ENCODE results near the gene PLXNA2.

Gene PLXNA2

GRCh38 chr1:208113011-208113410 is 131.2 kb downstream of the PLXNA2 start:
- ChIA-PET CTCF (interaction anchor here (0.8 to 6.9 kb wide), 7 partner anchors 8 to 132 kb away, joined by 3 to 74 read pairs (median 3); no protein-coding TSS in a partner anchor), POLR2A (no interaction called here)
- H3K4me3 ChIP-seq (ENCODE audit: low read depth, low read length), result no peak overlapping the region
- no peak for DNase-seq (ENCODE audit: low read depth, low spot score)
- TF ChIP-seq CTCF (IDR thresholded peaks at IDR 0.05; ENCODE audit: insufficient read depth, low read length, missing control alignments), result no peak

GRCh38 chr1:208112401-208112800 is 131.8 kb downstream of the PLXNA2 start:
- CTCF ChIA-PET, result interaction anchor here (0.8 to 6.9 kb wide), 6 partner anchors 9 to 128 kb away, joined by 3 to 74 read pairs (median 3); no protein-coding TSS in a partner anchor
- POLR2A ChIA-PET, result no interaction called here

GRCh38 chr1:208111646-208112190 is 132.5 kb downstream of the PLXNA2 start:
- ChIA-PET CTCF (interaction anchor here (1.1 to 6.9 kb wide), 6 partner anchors 11 to 128 kb away, joined by 3 to 74 read pairs (median 4); no protein-coding TSS in a partner anchor), POLR2A (no interaction called here)
- TF ChIP-seq CTCF (IDR thresholded peaks at IDR 0.05; ENCODE audit: insufficient read depth, low read length, missing control alignments), result no peak
- no peak overlapping the region for H3K4me3 ChIP-seq (ENCODE audit: low read depth, low read length)
- no peak for DNase-seq (ENCODE audit: low read depth, low spot score)

More at GRCh38 chr1:208112401-208112800, 131.8 kb downstream of the PLXNA2 start:
- H3K4me3 ChIP-seq (ENCODE audit: low read depth, low read length), result no peak overlapping the region
- no peak for TF ChIP-seq CTCF (IDR thresholded peaks at IDR 0.05; ENCODE audit: insufficient read depth, low read length, missing control alignments)
- no peak for DNase-seq (ENCODE audit: low read depth, low spot score)

- ChIA-PET POLR2A (interaction anchor here (0.7 kb wide), 1 partner anchor 9 kb away, joined by 3 read pairs; no protein-coding TSS in a partner anchor), CTCF (interaction anchor here (0.6 to 6.9 kb wide), 8 partner anchors 16 to 242 kb away, joined by 3 to 74 read pairs (median 4); partner anchors contain the start of gene PLXNA2)
- no peak for DNase-seq (ENCODE audit: low read depth, low spot score)
- no peak overlapping the region for H3K4me3 ChIP-seq (ENCODE audit: low read depth, low read length)
- no peak for TF ChIP-seq CTCF (IDR thresholded peaks at IDR 0.05; ENCODE audit: insufficient read depth, low read length, missing control alignments)
Measured at GRCh38 chr1:208110296-208110695, 133.9 kb downstream of the PLXNA2 start.

- POLR2A ChIA-PET, result no interaction called here
- DNase-seq (ENCODE audit: low read depth, low spot score), result no peak
- CTCF ChIA-PET, result interaction anchor here (1.0 to 1.9 kb wide), 2 partner anchors 14 to 136 kb away, joined by 3 to 6 read pairs; partner anchors contain the start of gene PLXNA2
- no peak overlapping the region for H3K4me3 ChIP-seq (ENCODE audit: low read depth, low read length)
- TF ChIP-seq CTCF (IDR thresholded peaks at IDR 0.05; ENCODE audit: insufficient read depth, low read length, missing control alignments), result no peak
Measured at GRCh38 chr1:208108646-208109330, 135.4 kb downstream of the PLXNA2 start.

GRCh38 chr1:208108213-208108608 is 136.0 kb downstream of the PLXNA2 start:
- no peak for TF ChIP-seq CTCF (IDR thresholded peaks at IDR 0.05; ENCODE audit: insufficient read depth, low read length, missing control alignments)
- H3K4me3 ChIP-seq (ENCODE audit: low read depth, low read length), result no peak overlapping the region
- ChIA-PET CTCF (interaction anchor here (1.9 kb wide), 1 partner anchor 136 kb away, joined by 6 read pairs; the partner anchor contains the start of gene PLXNA2), POLR2A (no interaction called here)
- no peak for DNase-seq (ENCODE audit: low read depth, low spot score)
